ENCODE measurements around the gene CDRT15L2. TPM values are rescaled to one million over a fixed set of nuclear protein-coding genes. Genes with fewer than 3 reads are reported as not detected.
"Not testable (repeated sequence)": the region's sequence is repeated elsewhere in the genome, so short reads cannot be mapped to it uniquely, and the experiment has no call there.

The CDRT15L2 gene
- total and polyA plus RNA-seq, 8 donors, result not detected

GRCh38 chr17:20611309-20611708 is 31.8 kb downstream of the CDRT15L2 start:
- no peak for TF ChIP-seq CTCF (IDR thresholded peaks at IDR 0.05)
- TF ChIP-seq POLR2A (IDR thresholded peaks at IDR 0.05), result no peak
- TF ChIP-seq POLR2AphosphoS5 (IDR thresholded peaks at IDR 0.05), result no peak
- TF ChIP-seq EP300 (IDR thresholded peaks at IDR 0.05), result no peak
- 72 to 80% (median 73%) methylated on average over 8 of the region's 8 CpGs for WGBS, 5 donors
- intact Hi-C loops (cut with DNase I; ENCODE audit: low total_unique reads), result no loop called here
- no peak overlapping the region for H3K27ac ChIP-seq
- no peak overlapping the region for H3K4me3 ChIP-seq
- H3K4me1 ChIP-seq, result no peaks in the 10 kb centered on the region
- no peaks in the 10 kb centered on the region for H3K9me3 ChIP-seq
- H3K36me3 ChIP-seq, result no peaks in the 10 kb centered on the region
- no peaks in the 10 kb centered on the region for H3K27me3 ChIP-seq
- no peak for DNase-seq

GRCh38 chr17:20612635-20613034 is 33.1 kb downstream of the CDRT15L2 start:
- no peaks in the 10 kb centered on the region for H3K27me3 ChIP-seq
- intact Hi-C loops (cut with DNase I; ENCODE audit: low total_unique reads), result no loop called here
- no peak for DNase-seq
- no peak for TF ChIP-seq EP300 (IDR thresholded peaks at IDR 0.05)
- no peak for TF ChIP-seq POLR2A (IDR thresholded peaks at IDR 0.05)
- TF ChIP-seq POLR2AphosphoS5 (IDR thresholded peaks at IDR 0.05), result no peak
- TF ChIP-seq CTCF (IDR thresholded peaks at IDR 0.05), result no peak
- 86 to 93% (median 92%) methylated on average over 2 to 16 of the region's 16 CpGs for WGBS, 5 donors
- no peaks in the 10 kb centered on the region for H3K9me3 ChIP-seq
- no peak overlapping the region for H3K4me3 ChIP-seq
- H3K36me3 ChIP-seq, result no peaks in the 10 kb centered on the region
- no peak overlapping the region for H3K27ac ChIP-seq
- no peaks in the 10 kb centered on the region for H3K4me1 ChIP-seq

- Histone ChIP-seq H3K4me1 (no peaks in the 10 kb centered on the region), H3K27ac (no peak overlapping the region), H3K36me3 (no peaks in the 10 kb centered on the region), H3K27me3 (no peaks in the 10 kb centered on the region), H3K9me3 (no peaks in the 10 kb centered on the region), H3K4me3 (no peak overlapping the region)
- TF ChIP-seq POLR2AphosphoS5 (IDR thresholded peaks at IDR 0.05) (no peak), EP300 (IDR thresholded peaks at IDR 0.05) (no peak), POLR2A (IDR thresholded peaks at IDR 0.05) (no peak), CTCF (IDR thresholded peaks at IDR 0.05) (no peak)
- intact Hi-C loops (cut with DNase I; ENCODE audit: low total_unique reads), result no loop called here
- DNase-seq, result no peak
- 88 to 91% (median 91%) methylated on average over 10 to 16 of the region's 16 CpGs for WGBS, 5 donors
Measured at GRCh38 chr17:20613248-20613647, 33.7 kb downstream of the CDRT15L2 start.

GRCh38 chr17:20613905-20614304 is 34.4 kb downstream of the CDRT15L2 start:
- H3K9me3 ChIP-seq, result no peaks in the 10 kb centered on the region
- TF ChIP-seq CTCF (IDR thresholded peaks at IDR 0.05) (no peak), EP300 (IDR thresholded peaks at IDR 0.05) (no peak), POLR2A (IDR thresholded peaks at IDR 0.05) (no peak), POLR2AphosphoS5 (IDR thresholded peaks at IDR 0.05) (no peak)
- intact Hi-C loops (cut with DNase I; ENCODE audit: low total_unique reads), result no loop called here
- H3K27ac ChIP-seq, result no peak overlapping the region
- no peak overlapping the region for H3K4me3 ChIP-seq
- 81 to 96% (median 90%) methylated on average over 6 to 13 of the region's 13 CpGs for WGBS, 5 donors
- no peaks in the 10 kb centered on the region for H3K27me3 ChIP-seq
- no peak for DNase-seq
- no peaks in the 10 kb centered on the region for H3K4me1 ChIP-seq
- H3K36me3 ChIP-seq, result no peaks in the 10 kb centered on the region

- H3K27me3 ChIP-seq; DNase-seq; H3K36me3 ChIP-seq; intact Hi-C loops (cut with DNase I; ENCODE audit: low total_unique reads); H3K27ac ChIP-seq; H3K9me3 ChIP-seq; H3K4me3 ChIP-seq; H3K4me1 ChIP-seq: not testable (repeated sequence)
- 64 to 81% (median 73%) methylated on average over 3 of the region's 3 CpGs for WGBS, 5 donors
Measured at GRCh38 chr17:20615461-20615860, 35.9 kb downstream of the CDRT15L2 start.

Small RNAs within 50 kb of the gene (small RNA-seq; reads per million reads assigned to genes)
- gene AC015818.1 (0 reads per million in 4 donors), gene AC087499.1 (0 reads per million in 4 donors), gene AC087499.3 (0 reads per million in 4 donors)

Other genes starting within 250 kb of the CDRT15L2 start
- gene LGALS9B, start 112.2 kb upstream of the CDRT15L2 start, total RNA-seq, result 10 to 100 TPM in 3 of 5 donors, 1 to 10 TPM in 2; 2.2 to 48.7 (median 13.4) TPM
- gene LGALS9B, start 112.2 kb upstream of the CDRT15L2 start, polyA plus RNA-seq, result 100 to 1,000 TPM in 1 of 3 donors, 1 to 10 TPM in 2; 1.3 to 131 (median 7.9) TPM

All from stomach (tissue), 9 donors.